DMS53 treated with DMSO at 0.1 percent for 48 hours (cell line): ENCODE results near the gene GNAS-AS1.

Experiments
- DNase-seq: peaks from one replicate; lab custom pipeline; 2025; ENCODE audit not compliant: unreplicated experiment; lab: John Stamatoyannopoulos, UW

GNAS-AS1 gene

GRCh38 chr20:58811334-58811733 is 39.4 kb downstream of the GNAS-AS1 start:
- DNase-seq = no peak

DNA sequence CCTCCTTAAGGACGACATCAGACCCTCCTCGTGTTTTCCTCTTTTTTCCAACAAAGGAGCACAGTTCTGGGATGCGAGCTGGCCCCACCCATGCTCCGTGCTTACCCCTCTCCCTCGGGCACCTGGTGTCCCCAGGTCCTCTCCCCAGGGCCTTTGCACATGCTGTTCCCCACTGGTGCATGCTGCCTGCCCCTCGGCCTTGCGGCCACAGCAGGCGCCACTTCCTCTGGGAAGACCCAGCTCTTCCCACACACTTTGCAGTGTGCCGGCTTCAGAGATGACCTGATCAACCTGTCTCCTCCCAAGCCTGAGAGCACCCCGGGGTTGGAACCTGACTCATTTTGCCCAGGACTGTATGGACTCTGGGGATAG is 39.8 kb downstream of the GNAS-AS1 start:
- no peak for DNase-seq

GRCh38 chr20:58810116-58810878 is 40.4 kb downstream of the GNAS-AS1 start:
- no peak for DNase-seq

- DNase-seq = no peak
Observed at GRCh38 chr20:58808271-58809046, 42.2 kb downstream of the GNAS-AS1 start.

DNA sequence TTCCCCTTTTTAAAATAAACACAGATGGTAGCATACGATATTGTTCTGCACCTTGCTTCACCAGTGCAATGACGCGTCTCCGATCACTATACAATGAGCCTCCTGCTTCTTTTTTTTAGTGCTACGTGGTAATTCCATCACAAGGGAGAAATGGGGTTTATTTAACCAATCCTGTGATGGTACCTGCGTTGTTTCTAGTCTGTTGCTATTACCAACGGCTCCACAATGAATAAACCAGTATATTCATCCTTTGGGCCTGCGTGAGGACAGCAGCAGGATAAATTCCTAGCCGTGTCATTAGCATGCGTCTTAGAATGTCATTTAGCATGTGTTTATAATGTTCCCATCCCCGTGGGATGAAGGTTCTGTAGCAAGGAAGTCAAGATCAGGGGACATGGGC is 42.9 kb downstream of the GNAS-AS1 start:
- no peak for DNase-seq

GRCh38 chr20:58803533-58803932 is 47.2 kb downstream of the GNAS-AS1 start:
- no peak for DNase-seq

DNA sequence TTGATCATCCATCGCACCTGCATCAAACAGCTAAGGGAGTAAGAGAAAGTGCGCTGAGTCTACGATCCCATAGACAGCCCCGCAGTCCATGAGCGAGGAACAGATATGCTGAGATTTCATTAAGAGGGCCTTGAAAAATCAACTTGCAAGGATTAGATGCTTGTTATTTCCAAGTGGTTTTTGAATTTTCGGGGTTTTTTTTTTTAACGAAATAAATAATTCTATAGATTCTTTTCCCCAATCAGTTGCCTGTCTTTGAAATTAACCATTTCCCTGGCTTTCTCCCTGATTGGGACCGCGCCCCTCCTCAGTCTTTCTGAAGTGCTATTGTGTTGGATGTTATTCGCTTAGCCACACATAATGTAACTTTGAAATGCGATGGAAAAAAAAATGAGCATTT is 48.6 kb downstream of the GNAS-AS1 start:
- no peak for DNase-seq

GRCh38 chr20:58800134-58800871 is 50.4 kb downstream of the GNAS-AS1 start:
- DNase-seq = no peak

GRCh38 chr20:58797371-58798338 is 53.0 kb downstream of the GNAS-AS1 start:
- DNase-seq = no peak

DNA sequence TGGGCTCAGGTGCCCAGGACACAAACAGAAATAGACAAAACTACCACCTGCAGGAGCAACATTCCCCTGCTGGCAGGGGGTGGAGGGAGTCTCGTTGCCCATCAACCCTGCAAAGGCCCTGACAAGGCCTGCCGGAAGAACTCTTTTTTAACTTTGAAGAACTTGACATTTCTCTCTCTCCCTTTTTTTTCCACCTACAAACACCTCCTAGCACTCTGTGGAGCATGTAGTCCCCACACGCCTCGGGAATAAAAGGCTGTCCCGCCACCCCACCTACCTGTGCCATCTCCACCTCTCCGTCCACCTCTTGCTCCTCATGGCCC is 54.8 kb downstream of the GNAS-AS1 start:
- no peak for DNase-seq

DNA sequence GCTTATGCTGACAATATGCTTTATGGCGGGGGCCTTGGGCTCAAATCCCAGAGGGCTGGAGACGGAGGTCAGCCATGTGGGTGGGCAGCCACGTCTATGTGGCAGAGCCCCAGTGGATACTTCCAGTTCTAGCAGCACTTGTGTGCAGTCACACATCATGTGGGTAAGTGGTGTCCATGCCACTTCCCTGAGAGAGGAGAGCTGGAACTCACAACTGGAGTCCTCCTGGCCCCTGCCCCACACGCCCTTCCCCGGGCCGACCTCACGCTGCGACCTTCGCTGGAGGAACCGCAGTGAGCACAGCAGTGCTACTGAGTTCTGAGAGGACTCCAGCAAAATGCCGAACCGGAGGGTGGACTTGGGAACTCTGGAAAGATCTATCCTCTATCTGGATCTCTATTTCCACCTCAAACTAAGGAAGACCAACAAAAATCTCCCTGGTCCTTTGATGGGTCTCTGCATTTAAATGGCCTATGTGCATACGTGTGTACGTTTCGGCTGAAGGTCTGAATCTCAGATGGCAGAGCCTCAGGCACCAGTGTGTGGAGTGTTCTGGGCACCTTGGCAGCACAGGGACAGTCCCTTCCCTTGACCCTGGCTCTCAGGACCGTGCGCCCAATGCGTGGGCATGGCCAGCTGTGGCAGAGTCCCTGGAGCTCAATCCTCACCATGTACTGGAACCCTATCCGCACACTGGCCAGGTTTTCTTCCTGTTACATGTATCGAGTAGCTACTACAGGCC is 55.4 kb downstream of the GNAS-AS1 start:
- no peak for DNase-seq

DNA sequence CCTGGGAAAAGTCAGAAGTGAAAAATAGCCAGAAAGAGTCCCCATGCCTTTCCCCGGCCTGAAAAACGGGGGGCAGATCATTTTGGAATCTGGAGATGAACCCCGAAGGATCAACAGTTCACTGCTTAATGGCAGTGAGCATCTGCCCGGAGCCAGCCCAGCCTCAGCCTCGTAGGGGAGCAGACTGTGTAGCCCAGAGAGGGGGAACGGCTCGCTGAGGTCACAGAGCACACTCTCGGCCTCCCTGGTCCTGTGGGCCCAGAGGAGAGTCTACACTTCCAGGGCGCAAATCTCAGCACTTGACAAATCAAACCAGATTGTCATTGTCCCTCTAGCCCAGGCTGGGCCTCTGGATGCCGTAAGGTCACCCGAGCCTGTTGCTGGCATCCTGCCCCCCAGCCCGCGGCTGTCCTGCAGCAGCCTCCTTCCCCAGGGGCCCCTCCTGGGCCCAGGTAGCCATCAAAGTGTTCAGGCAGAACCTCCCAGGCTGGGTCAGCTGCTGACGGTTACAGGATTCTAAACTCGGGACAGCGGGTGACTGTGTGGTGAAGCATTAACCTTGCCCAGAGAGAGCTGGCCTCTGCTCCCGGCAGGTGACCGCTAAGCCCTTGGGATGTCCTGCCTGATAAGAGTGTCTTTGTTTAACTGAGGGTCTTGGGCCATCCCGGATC is 56.1 kb downstream of the GNAS-AS1 start:
- DNase-seq = no peak

DNA sequence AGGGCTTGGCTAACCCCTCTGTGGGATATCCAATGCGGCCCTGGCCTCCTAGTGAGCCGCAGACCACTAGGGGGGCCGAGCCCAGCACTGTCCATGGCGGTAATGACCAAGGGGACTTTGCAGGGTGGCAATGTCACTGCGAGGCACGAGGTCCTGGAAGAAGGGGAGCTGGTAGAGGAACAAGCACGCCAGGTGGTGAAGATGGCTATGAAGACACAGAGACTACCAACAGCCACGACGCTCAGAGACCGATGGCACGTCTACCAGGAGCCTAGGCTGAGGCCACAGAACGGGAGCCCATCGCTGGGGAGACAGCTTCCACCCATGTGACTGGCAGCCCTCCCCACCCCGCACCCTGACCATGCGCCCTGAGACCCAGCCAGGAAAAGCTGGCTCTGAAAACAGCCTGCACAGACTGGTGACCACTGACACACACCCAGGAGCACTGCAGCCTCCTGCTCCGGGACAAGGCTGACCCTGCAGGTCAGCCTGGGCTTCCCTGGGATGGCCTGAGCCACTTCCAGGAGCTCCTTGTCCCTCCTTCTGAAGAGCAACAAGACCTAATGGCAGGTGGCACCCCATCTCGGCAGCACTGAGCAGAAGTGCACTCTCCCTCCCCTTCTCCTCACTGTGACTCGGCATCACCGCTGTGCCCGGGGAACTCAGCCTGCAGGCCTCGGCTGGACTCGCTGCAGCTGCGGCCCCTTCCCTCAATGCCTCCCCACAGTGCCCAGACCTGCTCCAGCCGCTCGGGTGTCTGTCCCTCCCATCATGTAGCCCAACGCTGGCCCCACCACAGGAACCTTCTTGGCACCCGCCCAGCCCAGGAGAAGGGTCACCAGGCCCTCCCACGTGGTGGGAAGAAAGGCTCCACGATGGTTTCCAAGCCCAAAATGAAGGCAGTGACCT is 56.9 kb downstream of the GNAS-AS1 start:
- no peak for DNase-seq

- no peak for DNase-seq
Observed at GRCh38 chr20:58792426-58792825, 58.3 kb downstream of the GNAS-AS1 start.

DNA sequence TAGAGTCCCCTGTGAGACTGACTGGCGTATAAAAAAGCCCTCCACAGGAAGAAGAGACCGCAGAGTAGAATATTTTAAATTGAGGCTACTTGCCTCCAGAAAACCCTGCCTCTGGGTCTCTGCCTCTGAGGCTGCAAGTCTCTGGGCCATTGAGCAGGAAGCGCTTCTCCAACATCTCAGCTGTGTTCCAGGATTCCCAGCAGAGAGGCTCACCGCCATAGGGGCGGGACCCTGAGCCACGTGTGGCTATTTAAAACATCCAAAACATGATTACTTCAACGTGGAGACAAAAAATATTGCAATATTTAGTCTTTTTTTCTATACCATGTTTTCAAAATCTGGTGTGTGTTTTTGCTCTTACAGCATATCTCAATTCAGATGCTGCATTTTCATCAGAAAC is 59.4 kb downstream of the GNAS-AS1 start:
- DNase-seq = no peak

DNA sequence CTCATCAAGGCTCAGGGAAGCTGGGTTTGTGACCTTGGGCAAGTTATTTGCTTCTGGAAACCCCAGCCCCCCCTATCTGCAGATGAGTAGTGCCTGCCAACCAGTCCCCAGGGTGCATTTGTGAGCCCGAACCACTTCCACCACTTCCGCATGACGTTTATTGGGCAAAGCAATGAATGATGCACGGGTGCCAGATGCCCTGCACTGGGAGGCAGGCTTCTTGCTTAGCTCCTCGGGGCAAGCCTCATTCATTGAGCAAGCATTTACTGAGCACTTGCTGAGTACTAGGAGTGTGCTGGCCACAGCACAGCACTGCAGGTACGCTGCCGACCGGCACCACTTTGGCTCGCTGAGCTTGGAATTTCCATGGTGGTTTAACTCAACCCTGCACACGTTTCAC is 60.2 kb downstream of the GNAS-AS1 start:
- no peak for DNase-seq

GRCh38 chr20:58788896-58789544 is 61.7 kb downstream of the GNAS-AS1 start:
- no peak for DNase-seq
